Fibroblast of villous mesenchyme (primary cell): ENCODE measurements around the gene TRIM31. TPM values are rescaled to one million over a fixed set of nuclear protein-coding genes. Genes with fewer than 3 reads are reported as not detected.

Experiments used
- DNase-seq: peaks from one replicate; pipeline ENCODE4 v3.0.0-alpha.2; 2010; ENCODE audit warnings: low read depth
- H3K4me3 ChIP-seq: 2 replicates; pipeline ENCODE4 v1.5.1; 2011; ENCODE audit warnings: low read depth, mild to moderate bottlenecking, low read length
- total RNA-seq: library from RNA; depleted of rRNA; stranded (reverse); fragments of >200 nt; gene quantifications from 2 replicates; pipeline ENCODE4 v1.2.3, GENCODE V29; 2012
- TF ChIP-seq, protein P1 (sequence below): IDR thresholded peaks from 2 replicates; pipeline ENCODE4 v1.5.1; 2012; ENCODE audit warnings: low read depth, mild to moderate bottlenecking, low read length; ENCODE audit not compliant: insufficient read depth

TRIM31 gene
- total RNA-seq, 1 donor = not detected

DNA sequence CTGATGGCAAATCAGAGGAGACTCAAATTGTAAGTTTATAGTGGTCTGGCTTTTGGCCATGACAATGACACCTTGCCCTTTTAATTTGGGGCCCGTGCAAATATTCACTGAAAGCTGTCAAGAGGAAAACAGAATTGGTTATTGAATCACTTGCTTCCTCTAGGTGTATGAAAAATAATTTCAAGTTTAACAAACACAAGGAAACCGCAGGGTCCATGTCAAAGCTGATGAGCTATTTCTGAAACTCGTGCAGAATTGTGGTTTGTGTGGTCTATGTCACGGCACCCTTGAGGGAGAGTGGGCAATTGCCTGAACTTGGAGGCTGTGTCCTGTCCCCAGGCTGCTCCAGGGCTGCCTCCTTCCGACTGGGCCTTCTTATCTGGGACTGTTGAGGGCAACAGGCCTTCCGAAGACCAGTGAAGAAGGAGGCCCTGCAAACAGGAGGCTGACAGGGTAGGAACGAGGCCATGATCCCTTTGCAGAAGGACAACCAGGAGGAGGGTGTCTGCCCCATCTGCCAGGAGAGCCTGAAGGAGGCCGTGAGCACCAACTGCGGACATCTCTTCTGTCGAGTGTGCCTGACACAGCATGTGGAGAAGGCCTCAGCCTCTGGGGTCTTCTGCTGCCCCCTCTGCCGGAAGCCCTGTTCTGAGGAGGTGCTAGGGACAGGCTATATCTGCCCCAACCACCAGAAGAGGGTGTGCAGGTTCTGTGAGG, 23.8 kb upstream of the TRIM31 start:
- DNase-seq = no peak
- H3K4me3 ChIP-seq = no peak overlapping the region
- TF ChIP-seq, protein P1, sequence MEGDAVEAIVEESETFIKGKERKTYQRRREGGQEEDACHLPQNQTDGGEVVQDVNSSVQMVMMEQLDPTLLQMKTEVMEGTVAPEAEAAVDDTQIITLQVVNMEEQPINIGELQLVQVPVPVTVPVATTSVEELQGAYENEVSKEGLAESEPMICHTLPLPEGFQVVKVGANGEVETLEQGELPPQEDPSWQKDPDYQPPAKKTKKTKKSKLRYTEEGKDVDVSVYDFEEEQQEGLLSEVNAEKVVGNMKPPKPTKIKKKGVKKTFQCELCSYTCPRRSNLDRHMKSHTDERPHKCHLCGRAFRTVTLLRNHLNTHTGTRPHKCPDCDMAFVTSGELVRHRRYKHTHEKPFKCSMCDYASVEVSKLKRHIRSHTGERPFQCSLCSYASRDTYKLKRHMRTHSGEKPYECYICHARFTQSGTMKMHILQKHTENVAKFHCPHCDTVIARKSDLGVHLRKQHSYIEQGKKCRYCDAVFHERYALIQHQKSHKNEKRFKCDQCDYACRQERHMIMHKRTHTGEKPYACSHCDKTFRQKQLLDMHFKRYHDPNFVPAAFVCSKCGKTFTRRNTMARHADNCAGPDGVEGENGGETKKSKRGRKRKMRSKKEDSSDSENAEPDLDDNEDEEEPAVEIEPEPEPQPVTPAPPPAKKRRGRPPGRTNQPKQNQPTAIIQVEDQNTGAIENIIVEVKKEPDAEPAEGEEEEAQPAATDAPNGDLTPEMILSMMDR = no peak

DNA sequence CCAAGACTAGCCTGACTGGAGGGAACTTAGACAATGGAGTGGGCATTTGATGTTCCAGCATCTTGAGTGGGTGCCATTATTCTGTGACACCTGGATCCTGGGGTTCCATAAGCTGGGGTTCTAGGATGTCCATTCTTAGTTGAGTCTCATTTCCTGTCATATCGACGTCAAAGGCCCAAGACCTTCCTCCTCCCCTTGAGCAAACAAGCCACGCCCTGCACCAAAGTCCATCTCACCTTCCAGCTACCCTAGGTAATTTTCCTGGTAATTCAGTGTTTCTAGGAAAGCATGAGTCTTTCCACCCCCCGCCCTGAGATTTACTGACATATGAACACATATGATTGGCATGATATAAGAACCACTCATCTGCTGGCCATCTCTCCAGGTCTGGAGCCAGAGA, 22.9 kb upstream of the TRIM31 start, which contains the start of gene TRIM40:
TRIM40 (plus strand) TSS at position 384 of the 400 bp plus-strand sequence. CDS start 897 bp downstream, outside the sequence.
- TF ChIP-seq, protein P1 = no peak
- H3K4me3 ChIP-seq = no peak within 1 kb of the TSS
- no peak for DNase-seq

DNA sequence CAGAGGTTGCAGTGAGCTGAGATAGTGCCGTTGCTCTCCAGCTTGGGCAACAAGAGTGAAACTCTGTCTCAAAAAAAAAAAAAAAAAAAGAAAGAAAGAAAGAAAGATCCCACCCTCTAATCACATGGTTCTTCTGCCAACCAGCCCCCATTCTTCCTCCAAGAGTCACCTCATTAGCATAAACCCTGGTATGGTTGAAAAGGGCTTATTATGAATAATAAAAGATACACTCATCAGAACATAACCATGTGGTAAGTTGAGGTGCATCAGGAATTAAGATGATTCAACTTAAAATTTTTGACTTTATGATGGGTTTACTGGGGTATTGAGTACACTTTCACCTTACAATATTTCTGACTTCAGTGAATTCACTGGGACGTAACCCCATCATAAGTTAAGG, 22.3 kb upstream of the TRIM31 start:
- no peak for DNase-seq
- TF ChIP-seq, protein P1 = no peak
- H3K4me3 ChIP-seq = no peak overlapping the region

DNA sequence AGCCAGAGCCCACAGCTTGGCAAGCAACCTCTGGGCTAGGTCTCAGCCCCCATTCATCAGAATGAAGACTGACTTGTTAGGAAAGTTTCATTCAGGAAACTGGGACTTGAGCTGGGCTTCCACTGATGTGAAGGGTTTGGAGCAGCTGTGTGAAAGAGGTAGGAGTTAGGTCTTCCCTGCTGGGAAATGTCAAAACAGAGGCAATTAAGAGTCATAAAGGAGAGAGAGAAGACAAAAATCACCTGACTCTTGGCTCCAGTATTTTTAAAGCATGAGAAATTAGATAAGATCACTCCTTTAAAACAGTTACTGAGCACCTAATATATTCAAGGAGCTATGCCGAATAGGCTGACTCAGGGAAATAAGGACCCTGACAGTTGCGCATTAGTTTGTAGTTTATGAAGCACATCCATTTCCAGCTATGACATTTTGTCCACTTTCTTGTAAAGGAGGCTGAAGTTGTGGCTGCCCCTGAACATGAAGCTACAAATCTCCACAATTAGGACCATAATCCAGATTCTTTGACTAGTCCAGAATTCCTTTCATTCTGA, 19.1 kb upstream of the TRIM31 start:
- no peak for DNase-seq
- TF ChIP-seq, protein P1 = no peak
- H3K4me3 ChIP-seq = no peak overlapping the region

DNA sequence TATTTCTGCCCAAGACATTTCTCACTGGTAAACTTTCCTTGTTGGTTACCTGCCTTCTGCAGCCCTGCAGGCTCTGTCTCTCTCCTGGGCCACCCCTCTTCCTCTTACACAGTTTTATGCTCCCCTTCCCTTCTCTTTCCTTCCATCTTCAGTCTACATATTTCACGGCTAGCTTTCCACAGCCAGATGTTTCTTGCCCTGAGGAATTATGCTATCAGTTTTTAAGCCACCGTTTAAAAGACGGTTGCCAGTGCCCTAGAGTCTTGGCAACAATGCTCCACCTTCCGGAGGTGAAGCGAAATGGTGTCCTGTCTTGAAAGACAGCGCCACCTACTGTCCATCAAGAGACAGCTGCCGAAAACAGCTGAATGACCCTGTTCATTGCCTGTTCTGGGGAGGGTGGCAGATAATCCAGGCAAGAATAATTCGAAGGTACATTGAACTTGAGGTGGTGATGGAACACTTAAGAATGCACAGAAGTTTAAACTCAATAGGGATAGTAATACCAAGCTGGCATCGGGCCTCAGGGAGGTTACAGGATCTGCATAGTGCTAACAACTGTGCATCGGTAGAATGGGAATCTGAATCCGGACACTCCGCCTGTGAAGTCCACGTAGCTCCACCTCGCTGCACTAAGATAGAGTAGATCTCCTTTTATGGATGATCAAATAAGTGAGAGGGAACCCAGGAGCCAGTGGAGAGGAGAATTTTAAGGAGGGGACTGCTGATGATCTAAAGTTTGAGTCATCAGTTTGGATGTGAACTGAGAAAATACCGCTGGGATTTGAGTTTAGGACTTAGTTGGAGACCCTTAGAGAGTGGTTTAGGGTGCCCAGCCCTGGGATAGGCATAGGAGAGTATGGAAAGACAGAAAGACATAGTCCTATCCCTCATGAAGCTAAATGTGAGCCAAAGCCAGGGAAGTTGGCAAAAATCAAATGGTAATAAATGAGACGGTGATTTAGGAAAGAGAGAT, 18.3 kb upstream of the TRIM31 start:
- no peak overlapping the region for H3K4me3 ChIP-seq
- DNase-seq = peak; percentile 92
- TF ChIP-seq, protein P1 = peak; percentile 100

DNA sequence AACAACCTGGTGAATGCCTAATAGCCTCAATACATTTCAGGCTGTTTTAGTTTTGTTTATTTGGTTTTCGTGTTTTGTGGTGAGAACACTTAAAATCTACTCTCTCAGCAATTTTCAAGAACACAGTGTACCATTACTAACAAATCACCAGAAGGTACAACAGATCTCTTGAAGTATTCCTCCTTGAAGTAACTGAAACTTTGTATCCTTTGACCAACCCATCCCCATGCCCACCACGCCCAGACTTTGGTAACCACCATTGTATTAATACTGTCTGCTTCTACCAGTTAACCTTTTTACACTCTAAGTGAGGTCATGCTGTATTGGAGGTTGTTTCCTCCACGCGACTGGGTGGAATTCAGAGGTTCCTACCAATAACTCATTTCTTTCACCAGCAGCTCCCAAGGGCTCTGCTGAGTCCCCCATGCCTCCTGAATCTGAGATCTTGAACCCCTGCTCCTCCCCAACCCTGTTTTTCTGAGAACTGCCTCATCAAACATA, 17.3 kb upstream of the TRIM31 start:
- H3K4me3 ChIP-seq = no peak overlapping the region
- TF ChIP-seq, protein P1 = no peak
- DNase-seq = no peak
